Osteoblast (primary cell): ENCODE data around the gene ARHGAP6. TPM values are rescaled to one million over a fixed set of nuclear protein-coding genes. Genes with fewer than 3 reads are reported as not detected.

Source experiments
- DNase-seq: peaks from one replicate; pipeline ENCODE4 v3.0.0; 2011; ENCODE audit warnings: low spot score, mixed read lengths; ENCODE audit not compliant: insufficient read length; ENCODE audit errors: missing footprints
- H2AFZ ChIP-seq: 2 replicates; pipeline ENCODE4 v1.6.0; 2011; ENCODE audit warnings: mild to moderate bottlenecking, low read length
- H3K27ac ChIP-seq: 2 replicates; pipeline ENCODE4 v1.5.1; 2011; ENCODE audit warnings: mild to moderate bottlenecking, low read depth, low read length, moderate library complexity
- H3K27me3 ChIP-seq: 2 replicates; pipeline ENCODE4 v1.6.0; 2012; ENCODE audit warnings: mild to moderate bottlenecking, control low read depth, inconsistent platforms, low read length, moderate library complexity; ENCODE audit not compliant: insufficient read depth
- H3K36me3 ChIP-seq: 2 replicates; pipeline ENCODE4 v1.5.1; 2011; ENCODE audit warnings: mild to moderate bottlenecking, low read length, control low read depth, moderate library complexity; ENCODE audit not compliant: insufficient read depth
- H3K4me1 ChIP-seq: 2 replicates; pipeline ENCODE4 v1.5.1; 2011; ENCODE audit warnings: mild to moderate bottlenecking, low read length, control low read depth, moderate library complexity; ENCODE audit not compliant: insufficient read depth
- H3K4me2 ChIP-seq: 2 replicates; pipeline ENCODE4 v1.6.0; 2011; ENCODE audit warnings: mild to moderate bottlenecking, low read length; ENCODE audit not compliant: insufficient read depth
- H3K4me3 ChIP-seq: fragments of 200-600 bp; sonication (generic); 3 replicates; pipeline ENCODE4 v1.5.1; 2012; ENCODE audit warnings: mild to moderate bottlenecking, low read length, inconsistent platforms; ENCODE audit not compliant: insufficient read depth
- H3K79me2 ChIP-seq: 2 replicates; pipeline ENCODE4 v1.6.0; 2012; ENCODE audit warnings: mild to moderate bottlenecking, low read length, control low read depth, inconsistent platforms; ENCODE audit not compliant: insufficient read depth
- H3K9me3 ChIP-seq: 2 replicates; pipeline ENCODE4 v1.5.1; 2011; ENCODE audit warnings: low read depth, low read length, control low read depth
- H4K20me1 ChIP-seq: 2 replicates; pipeline ENCODE4 v1.6.0; 2012; ENCODE audit warnings: mild to moderate bottlenecking, low read length, control low read depth; ENCODE audit not compliant: insufficient read depth
- CTCF ChIP-seq: IDR thresholded peaks from 2 replicates; pipeline ENCODE4 v1.5.1; 2011; ENCODE audit warnings: mild to moderate bottlenecking, low read depth, low read length, moderate library complexity; ENCODE audit errors: extremely low read depth
- total RNA-seq: library from RNA; depleted of rRNA; stranded (reverse); fragments of >200 nt; gene quantifications from 2 replicates; pipeline ENCODE4 v1.2.3, GENCODE V29; 2012

ARHGAP6 gene
- total RNA-seq, 1 donor = 2.2 TPM

- no peak overlapping the region for H2AFZ ChIP-seq
- no peaks in the 10 kb centered on the region for H3K36me3 ChIP-seq
- H3K79me2 ChIP-seq = no peaks in the 10 kb centered on the region
- H3K27me3 ChIP-seq = no peaks in the 10 kb centered on the region
- H3K4me2 ChIP-seq = no peak overlapping the region
- H3K4me3 ChIP-seq = no peak overlapping the region
- H3K9me3 ChIP-seq = no peaks in the 10 kb centered on the region
- no peak for DNase-seq
- TF ChIP-seq CTCF = no peak
- H4K20me1 ChIP-seq = no peaks in the 10 kb centered on the region
- H3K27ac ChIP-seq = no peak overlapping the region
- H3K4me1 ChIP-seq = peaks cover 7% of the 10 kb centered on the region
Measured at GRCh38 chrX:11257290-11257689, 408.4 kb downstream of the ARHGAP6 start.

- Histone ChIP-seq H3K9me3 (no peaks in the 10 kb centered on the region), H3K79me2 (no peaks in the 10 kb centered on the region), H3K36me3 (no peaks in the 10 kb centered on the region), H3K4me3 (no peak overlapping the region), H3K27me3 (no peaks in the 10 kb centered on the region), H3K27ac (no peak overlapping the region), H2AFZ (no peak overlapping the region), H3K4me2 (no peak overlapping the region), H3K4me1 (no peaks in the 10 kb centered on the region), H4K20me1 (no peaks in the 10 kb centered on the region)
- TF ChIP-seq CTCF = no peak
- DNase-seq = no peak
Measured at GRCh38 chrX:11254417-11255109, 411.2 kb downstream of the ARHGAP6 start.

DNA sequence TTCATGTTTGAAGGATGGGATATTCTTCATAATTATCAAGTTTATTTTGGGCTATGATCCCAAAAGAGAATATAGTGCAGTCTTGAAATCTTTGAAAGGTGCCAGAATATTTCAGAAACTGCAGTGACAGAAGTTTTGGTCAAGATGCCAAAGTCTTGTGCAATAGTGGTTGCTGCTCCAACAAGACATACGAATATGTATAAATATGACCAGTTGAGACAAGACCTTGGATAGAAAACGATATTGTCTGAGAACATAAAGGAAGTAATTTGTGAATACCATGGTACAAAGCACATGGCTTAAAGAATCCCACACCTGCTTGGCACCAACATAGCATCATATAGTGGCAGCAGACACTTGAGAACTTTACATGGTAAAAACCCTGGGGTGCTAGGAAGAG lies 421.1 kb downstream of the ARHGAP6 start:
- no peak for DNase-seq
- Histone ChIP-seq H3K4me3 (no peak overlapping the region), H4K20me1 (no peaks in the 10 kb centered on the region), H3K27me3 (no peaks in the 10 kb centered on the region), H3K4me2 (no peak overlapping the region), H3K79me2 (no peaks in the 10 kb centered on the region), H3K27ac (no peak overlapping the region), H3K9me3 (no peaks in the 10 kb centered on the region), H2AFZ (no peak overlapping the region), H3K4me1 (no peaks in the 10 kb centered on the region), H3K36me3 (no peaks in the 10 kb centered on the region)
- no peak for TF ChIP-seq CTCF

DNA sequence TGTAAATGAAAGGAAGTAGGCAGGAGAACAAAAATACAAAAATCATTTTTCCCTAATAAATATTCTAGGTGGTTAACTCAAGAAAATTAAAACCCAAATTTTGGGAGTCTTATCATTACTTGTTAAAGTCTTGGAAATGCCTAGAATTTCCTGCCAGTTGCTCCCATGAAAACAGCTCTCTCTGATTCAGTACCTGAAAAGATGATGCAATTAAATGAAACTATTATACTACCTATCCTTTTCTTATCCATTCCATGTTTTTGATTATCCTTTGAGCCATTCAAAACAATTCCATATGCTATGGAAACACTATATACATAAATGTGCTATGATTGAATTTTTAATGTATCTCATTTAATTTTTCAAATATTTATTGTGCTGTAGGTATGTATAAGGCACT lies 423.0 kb downstream of the ARHGAP6 start:
- no peaks in the 10 kb centered on the region for H3K27me3 ChIP-seq
- no peaks in the 10 kb centered on the region for H3K4me1 ChIP-seq
- no peak overlapping the region for H3K4me3 ChIP-seq
- no peak overlapping the region for H2AFZ ChIP-seq
- no peak overlapping the region for H3K27ac ChIP-seq
- no peaks in the 10 kb centered on the region for H3K79me2 ChIP-seq
- DNase-seq = no peak
- no peaks in the 10 kb centered on the region for H4K20me1 ChIP-seq
- no peak overlapping the region for H3K4me2 ChIP-seq
- no peak for TF ChIP-seq CTCF
- H3K9me3 ChIP-seq = no peaks in the 10 kb centered on the region
- no peaks in the 10 kb centered on the region for H3K36me3 ChIP-seq
